Stimulated activated CD8-positive, alpha-beta memory T cell treated with anti-CD3 and anti-CD28 coated beads, Interleukin-15, amount 100 ng/mL, for 24 hours (primary cell): ENCODE data around the gene PITPNC1.
"Not testable (repeated sequence)": the region's sequence is repeated elsewhere in the genome, so short reads cannot be mapped to it uniquely, and the experiment has no call there.

Experiments used
- DNase-seq: peaks from one replicate; pipeline ENCODE4 v3.0.0-alpha.2; 2020; ENCODE audit warnings: low read depth

PITPNC1 gene

DNA sequence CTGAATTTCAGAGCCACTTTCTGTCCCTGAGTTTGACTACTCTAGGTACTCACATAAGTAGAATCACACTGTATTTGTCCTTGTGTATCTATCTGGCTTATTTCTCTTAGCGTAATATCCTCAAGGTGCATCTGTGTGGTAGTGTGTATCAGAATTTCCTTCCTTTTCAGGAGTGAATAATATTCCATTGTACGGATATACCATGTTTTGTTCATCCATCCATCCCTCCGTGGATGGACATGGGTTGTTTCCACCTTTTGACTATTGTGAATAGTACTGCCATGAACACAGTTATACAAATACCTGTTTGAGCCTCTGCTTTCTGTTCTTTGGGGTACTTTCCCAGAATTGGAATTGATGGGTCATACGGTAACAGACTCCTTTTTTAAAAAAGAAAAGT lies 111.7 kb downstream of the PITPNC1 start:
- no peak for DNase-seq

DNA sequence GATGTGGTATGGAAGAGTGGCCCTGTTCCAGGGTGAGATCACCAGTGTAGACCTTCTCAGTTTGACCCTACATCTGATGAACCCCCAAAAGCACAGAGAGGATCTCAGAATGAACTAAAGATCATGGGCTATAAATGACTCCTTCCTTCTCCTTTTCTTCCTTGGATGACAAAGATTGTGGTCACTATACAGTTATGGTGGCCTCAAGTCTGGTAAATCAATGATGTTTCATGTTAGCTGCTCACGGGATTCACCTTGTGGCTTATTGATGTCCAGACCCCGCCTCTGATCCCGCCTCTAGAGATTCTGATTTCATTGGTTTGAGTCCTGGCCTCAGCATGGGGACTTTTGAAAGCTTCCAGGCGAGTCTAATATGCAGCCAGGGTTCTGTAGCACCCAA lies 112.2 kb downstream of the PITPNC1 start:
- no peak for DNase-seq

DNA sequence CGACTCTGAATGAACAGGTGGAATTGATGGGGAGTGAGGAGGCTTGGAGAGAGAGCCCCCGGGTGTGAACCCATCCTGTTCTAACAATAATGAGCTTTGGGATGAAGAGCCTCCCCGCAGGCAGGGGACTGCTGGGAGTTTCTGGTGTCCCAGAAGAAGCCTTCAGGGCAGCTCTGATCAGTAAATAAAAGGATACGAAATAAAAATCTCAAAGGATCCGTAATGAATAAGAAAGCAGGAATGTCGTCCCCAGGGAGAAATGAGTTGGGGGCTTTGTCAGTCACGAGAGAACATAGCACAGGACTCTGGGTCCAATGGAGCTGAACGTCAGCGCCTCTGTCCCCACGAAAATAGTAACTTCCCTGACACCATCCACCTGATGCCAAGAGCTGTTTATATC lies 113.4 kb downstream of the PITPNC1 start:
- no peak for DNase-seq

DNA sequence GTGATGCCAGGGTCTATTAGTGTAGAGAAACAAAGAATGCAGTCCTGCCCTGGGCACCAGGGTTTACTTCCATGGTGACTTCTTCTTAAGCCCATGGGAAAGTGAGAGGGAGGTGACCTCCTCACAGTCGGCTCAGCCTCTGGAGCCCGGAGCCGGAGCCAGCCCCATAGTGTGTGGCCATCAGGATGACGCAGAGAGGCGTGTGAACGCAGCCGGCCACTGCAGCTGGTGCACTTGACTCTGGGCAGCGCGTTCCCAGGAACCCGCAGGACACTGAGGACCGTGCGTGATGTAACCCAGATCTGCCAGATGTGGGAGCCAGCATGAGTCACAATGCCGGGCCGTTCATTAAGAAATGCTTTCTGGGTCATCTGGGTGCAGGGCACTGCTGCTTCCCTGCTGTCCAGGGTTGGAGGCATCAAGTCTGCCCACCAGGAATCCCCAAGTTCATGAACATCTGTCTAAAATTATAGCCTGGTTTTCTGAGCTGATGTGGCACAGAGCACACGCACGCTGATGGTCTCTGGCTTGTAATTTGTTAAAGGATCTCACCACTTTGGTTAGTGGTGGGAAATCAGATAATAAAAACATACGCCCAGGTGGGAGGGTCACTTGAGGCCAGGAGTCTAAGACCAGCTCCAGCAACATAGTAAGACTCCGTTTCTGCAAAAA lies 114.1 kb downstream of the PITPNC1 start:
- DNase-seq: no peak

DNA sequence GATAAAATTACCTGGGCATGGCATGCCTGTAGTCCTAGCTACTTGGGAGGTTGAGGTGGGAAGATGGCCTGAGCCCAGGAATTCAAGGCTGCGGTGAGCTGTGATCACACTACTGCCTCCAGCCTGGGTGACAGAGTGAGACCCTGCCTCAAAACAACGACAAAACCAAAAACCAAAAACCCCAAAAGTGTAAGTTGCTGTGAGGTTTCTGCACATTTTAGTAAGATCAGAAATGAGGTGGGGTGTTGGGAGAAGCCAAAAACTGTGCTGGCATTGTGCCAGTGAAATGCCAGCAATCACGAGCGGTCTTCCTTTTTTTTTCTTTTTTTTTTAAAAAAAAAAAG lies 114.6 kb downstream of the PITPNC1 start:
- no peak for DNase-seq

DNA sequence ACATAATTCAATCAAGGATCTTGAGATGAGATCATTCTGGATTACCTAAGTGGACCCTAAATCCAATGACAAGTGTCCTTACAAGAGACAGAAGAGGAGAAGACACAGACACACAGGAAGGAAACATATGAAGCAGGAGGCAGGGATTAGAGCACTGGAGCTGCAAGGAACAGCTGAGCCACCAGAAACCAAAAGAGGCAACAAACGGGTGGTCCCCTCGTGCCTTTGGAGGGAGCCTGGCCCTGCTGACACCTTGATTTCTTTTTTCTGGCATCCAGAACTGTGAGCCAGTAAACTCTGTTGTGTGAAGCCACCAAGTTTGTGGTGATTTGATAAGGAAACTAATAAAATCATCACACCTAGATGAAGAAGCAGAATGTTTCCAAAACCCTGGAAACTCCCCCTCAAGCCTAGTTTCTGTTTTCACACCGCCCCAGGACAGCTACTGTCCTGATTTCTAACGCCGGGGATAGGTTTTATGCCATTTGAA lies 115.2 kb downstream of the PITPNC1 start:
- DNase-seq: no peak

DNA sequence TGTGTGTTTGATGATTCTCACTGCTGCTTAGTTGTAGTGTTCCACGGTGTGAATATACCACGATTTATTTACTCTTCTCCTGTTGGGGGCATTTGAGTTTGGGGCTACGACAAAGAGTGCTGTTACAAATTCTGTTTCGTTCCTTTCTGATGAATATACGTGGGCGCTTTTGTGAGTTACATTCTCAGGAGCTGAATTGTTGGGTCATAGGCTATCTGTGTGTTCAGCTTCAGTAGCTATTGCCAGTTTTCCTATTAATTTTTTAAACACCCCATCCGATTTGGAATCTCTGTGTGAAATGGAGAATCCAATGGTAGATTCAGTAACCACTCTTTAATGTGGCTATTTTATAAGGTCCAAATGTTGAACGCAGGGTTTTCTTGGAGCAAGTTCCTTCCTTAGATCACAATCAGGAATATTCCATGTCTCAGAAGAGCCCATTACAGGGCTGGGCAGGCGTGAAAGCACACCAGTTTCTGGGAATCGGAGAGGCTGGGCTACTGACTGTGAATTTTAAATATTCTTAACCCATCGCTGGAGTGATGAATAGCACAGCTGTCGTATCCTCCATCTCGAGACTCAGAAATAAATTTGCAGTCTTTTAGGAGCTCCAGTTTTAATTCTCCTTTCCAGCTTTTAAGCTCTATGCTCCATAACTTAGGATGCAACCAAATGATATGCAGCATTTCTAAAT lies 115.9 kb downstream of the PITPNC1 start:
- DNase-seq: no peak

DNA sequence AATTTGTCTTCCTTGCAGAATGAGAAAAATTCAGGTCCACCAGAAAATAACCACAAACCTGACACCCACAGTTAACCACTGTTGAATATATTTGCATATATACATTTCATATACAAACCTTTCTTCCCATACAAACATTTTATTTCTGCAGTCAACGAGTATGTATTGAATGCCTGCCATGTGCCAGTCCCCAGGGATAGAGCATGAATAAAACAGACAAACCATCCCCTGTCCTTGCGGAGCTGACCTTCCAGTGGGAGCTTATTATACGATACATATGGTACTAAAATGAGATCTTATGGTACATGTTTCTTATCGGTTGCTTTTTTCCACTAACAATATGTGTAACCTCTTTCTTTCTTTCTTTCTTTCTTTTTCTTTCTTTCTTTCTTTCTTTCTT lies 116.7 kb downstream of the PITPNC1 start:
- no peak for DNase-seq

DNA sequence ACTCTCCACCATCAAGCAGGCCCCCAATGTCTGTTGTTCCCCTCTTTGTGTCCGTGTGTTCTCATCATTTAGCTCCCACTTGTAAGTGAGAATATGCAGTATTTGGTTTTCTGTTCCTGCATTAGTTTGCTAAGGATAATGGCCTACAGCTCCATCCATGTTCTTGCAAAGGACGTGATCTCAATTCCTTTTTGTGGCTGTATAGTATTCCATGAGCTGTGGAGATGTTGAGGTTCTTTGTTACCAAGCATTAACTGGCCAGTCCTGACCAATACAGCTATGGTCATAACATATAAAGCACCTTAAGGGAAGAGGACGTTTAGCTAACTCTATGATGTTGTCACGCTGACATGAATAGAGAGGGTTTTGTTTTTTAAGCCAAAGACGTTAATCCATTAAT lies 118.5 kb downstream of the PITPNC1 start:
- DNase-seq: not testable (repeated sequence)

DNA sequence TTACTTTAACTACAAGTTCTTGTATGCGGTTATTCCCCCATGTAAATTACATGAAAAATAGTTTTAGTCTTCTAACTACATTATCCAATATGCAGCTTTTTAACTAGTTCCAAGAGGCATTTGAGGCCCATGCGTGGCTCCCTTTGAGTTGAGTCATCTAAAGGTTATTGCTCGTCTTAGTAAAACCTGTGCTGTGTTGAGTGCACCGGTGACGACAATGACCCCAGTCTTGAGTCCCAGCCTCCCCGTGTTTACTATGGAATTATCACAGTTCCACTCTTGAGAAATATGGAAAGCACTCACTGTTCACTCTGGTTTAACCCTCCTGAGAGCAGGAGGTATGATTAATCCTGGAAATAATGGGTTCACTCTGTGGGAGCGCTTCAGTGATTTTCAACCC lies 119.2 kb downstream of the PITPNC1 start:
- DNase-seq: no peak

DNA sequence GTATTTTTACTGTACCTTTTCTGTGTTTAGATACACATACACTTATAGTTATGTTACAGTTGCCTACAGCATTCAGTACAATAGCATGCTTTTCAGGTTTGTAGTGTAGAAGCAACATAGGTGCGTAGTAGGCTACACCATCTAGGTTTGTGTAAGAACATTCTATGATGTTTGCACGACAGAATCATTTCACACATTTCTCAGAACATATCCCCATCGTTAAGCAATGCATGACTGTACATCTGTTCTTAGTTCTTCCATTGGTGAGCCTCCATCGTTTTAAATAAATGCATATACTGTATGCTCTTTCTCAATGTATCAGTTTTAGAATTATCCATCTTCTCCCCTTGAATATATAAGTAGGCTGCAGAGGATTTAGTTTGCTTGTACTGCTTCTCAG lies 122.6 kb downstream of the PITPNC1 start:
- DNase-seq: no peak

DNA sequence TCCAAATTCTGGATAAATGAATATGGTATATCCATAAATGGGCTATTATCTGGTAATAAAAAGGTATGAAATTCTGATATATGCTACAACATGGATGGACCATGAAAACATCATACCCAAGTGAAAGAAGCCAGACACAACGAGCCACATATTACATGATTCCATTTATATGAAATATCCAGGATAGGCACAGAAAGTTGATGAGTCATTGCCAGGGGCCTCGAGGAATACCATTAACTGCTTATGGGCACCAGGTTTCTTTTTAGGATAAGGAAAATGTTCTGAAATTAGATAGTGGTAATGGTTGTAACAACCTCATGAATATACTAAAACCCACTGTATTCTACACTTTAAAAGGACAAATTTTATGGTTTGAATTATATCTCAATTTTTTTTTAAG lies 123.2 kb downstream of the PITPNC1 start:
- DNase-seq: no peak

DNA sequence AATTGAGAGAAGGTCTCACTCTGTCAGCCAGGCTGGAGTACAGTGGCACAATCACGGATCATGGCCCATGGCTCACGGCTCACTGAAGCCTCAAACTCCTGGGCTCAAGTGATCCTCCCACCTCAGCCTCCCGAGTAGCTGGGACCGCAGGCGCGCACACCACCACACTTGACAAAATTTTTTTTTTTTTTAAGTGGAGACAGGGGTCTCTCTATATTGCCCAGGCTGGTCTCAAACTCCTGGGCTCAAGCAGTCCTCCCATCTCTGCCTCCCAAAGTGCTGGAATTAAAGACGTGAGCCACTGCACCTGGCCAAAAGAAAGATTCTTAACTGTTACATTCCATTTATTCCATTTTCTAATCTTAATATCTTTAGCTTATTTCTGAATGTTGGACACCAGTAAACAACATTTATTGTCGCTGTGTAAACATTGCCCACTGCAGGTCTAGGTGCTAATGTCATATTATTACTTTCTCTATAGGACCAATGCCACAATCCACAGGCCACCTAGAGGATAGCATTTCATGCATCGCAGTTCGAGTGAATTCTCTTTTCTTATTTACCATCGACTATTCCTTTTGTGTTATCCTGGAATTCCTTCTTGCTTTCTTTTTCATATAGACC lies 123.7 kb downstream of the PITPNC1 start:
- DNase-seq: no peak

DNA sequence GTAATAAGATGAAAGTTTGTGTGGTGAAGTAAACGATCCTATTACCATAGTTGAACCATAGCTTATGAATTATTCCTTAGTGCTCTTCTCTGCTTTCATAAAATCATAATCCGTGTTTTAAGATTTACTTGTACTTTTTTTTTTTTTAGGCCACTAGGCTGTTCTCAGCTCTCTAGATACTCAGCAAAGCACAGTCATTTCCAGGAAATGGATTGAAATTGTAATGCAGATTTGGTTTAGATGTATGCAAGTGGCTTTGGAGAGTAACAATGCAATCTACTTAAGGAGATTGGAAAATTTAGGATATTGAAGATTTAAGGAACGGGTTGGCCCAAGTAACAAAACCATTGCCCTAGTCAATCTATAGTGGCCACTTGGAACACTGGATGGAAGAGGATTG lies 125.1 kb downstream of the PITPNC1 start:
- no peak for DNase-seq

DNA sequence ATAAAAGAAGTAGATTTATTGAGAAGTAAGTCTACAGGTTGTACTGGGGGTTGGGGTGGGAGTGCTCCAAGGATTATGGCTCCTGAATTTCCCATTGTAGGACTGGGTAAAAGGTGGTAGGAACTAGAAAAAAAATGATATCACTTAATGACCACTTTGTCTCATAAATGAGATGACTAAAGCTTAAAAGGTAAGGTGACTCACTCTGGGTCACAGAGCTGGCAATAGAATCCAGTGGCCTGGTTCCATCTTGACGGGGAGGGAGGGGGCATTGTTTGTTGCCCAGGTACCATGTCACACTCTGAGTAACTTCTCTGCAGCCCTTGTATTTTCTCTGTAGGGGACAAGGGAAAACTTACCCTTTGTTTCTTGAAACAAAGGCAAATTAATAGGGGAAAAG lies 126.1 kb downstream of the PITPNC1 start:
- DNase-seq: no peak

DNA sequence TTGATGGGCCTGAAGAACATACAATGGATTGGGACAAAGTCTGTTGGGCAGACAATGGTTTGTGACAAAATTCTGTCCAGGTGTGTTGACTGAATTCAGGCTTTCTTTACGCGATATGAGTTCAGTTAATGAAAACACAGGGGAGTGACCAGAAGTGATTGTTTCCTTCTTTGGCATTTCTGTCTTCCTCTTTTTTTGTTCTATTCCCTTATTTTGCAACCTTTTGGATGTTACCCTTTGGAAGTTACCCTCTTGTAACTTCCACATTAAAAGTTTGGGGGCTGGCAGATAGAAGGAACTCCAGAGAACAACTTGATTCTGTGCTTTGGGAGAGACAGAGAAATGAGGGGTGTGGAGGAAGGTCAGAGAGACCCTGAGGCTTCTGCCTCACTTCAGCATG lies 126.7 kb downstream of the PITPNC1 start:
- no peak for DNase-seq

DNA sequence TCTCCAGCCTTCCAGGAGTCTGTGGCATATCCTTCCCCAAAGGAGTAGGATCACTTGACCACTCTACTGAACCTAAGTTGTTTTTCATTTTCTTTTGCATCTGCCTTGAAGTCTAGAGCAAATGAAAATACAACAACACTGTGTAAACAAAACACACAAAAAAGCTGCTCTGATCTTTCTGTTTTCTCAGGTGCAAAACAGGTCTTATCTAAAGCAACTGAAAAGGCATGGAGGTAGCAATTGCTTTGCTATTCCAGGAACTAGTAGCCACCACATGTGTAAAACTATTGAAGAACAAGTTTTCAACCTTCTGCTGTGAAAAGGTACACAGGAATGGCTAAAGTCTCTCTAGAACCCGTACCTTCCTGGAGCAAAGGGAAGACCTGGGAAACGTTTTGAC lies 127.1 kb downstream of the PITPNC1 start:
- no peak for DNase-seq

DNA sequence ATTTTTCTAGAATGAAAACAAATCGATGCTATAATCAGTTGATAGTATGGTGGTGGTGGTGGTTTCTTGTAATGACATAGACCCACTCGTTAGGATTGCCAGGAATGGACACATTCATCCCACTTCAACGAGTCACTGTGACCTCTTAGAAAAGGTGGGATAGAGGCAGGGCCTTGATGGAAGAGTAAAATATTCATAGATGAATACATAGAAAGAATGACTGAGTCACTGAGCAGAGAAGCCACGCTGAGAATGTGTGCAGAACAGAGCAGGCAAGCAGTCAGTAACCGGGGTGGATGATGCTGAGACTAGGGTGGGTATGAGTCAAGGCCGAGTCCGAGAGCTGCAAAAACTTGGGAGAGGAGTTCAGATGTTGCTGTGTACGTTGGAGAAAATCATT lies 129.9 kb downstream of the PITPNC1 start:
- no peak for DNase-seq

DNA sequence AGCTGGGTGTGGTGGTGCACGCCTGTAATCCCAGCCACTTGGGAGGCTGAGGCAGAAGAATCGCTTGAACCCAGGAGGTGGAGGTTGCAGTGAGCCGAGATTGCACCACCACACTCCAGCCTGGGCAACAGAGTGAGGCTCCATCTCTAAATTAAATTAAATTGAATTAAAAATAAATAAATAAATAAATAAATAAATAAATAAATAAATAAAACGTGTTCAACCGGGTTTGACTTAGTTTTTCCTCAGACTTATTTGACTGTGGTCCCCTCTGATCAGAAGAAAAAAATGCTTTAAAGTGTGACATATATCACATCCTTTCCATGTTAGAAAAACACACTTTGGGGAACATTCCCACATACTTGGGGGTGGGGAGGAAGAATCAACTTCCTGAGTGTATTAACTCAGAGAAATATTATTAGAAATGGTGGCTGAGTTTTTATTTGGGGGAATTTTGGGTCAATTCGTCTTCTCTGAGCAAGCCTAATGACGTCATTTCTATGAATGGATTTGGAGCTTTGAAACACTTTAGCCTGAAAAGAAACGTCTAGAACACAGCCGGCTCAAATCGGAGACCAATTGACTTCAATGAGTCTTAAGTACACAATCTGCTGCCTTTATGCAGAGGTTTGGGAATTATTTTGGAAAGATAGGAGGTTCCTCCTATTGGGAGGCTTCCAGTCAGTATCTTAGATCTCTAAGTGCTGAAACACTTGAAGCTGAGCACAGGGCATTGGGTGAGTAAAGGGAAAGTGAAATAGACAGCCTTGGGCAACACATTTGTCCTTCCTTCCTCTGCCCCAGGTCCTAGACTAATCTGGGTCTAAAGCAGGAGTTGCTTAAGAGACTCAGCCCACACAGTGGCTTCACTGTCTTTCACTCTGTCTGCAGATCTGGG lies 132.6 kb downstream of the PITPNC1 start:
- no peak for DNase-seq

DNA sequence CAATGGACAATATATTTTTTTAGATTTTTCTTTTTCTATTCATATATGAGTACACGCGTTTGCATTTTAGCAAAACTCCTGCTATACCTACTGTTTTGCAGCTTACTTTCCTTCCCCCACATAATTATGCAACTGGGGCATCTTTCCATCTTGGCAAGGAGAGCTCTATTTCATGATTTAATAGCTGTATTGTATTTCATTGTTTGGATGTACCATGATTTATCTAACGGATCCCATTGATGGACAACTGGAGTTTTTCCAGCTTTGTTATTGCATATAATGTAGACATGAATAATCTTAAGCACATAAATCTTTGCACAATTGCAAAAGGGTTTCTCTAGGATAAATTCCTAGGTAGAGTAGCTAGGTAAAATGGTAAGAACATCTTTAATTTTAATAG lies 133.9 kb downstream of the PITPNC1 start:
- no peak for DNase-seq

DNA sequence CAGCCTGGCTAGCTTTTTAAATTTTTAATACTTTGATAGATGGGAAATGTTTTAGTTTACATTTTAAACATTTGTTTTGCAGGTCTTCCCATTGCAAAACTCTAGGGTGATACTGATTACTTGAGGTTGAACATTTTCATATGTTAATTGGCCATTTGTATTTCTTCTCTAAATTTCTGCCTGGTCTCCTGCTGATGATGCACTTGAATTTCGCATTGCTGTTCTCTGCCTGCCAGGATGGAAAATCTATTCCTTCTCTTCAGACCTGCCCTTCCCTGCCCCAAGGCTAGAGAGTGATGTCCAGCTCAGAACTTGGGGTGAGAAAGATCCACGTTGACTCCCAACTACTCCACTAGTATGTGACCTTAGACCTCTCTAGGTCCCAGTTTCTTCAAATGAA lies 134.7 kb downstream of the PITPNC1 start:
- DNase-seq: no peak

DNA sequence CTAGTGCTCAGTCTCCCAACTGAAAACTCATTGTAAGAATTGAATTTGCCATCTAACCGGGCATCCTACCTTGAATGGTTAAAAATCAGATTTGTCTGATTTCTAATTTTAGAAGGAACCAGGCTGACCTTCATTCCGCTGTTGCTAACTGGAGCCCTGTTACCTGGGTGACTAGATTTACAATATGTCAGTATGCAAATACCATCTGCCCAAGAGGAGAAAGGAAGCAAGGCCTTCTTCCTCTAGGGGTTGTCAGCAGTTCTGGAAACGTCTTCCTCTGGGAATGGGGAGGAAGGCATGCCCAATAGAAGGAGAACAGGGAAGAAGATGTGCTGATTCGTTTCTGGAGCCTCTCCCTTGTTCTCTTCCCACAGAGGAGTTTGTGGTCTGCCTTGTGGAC lies 137.9 kb downstream of the PITPNC1 start:
- DNase-seq: no peak
